Rectal smooth muscle tissue (tissue), 1 donor: ENCODE data around the gene IREB2.

ENCODE experiments used
- H3K27ac ChIP-seq: one replicate; pipeline ENCODE4 v1.7.0; 2013; ENCODE audit warnings: low read depth, low read length, inconsistent platforms
- H3K27me3 ChIP-seq: one replicate; pipeline ENCODE4 v1.7.0; 2013; ENCODE audit warnings: low read length; ENCODE audit not compliant: control insufficient read depth, insufficient read depth
- H3K36me3 ChIP-seq: one replicate; pipeline ENCODE4 v1.7.0; 2013; ENCODE audit warnings: low read length; ENCODE audit not compliant: control insufficient read depth, insufficient read depth
- H3K4me1 ChIP-seq: one replicate; pipeline ENCODE4 v1.7.0; 2013; ENCODE audit warnings: low read length; ENCODE audit not compliant: control insufficient read depth, insufficient read depth
- H3K4me3 ChIP-seq: one replicate; pipeline ENCODE4 v1.7.0; 2013; ENCODE audit warnings: low read length
- H3K9ac ChIP-seq: one replicate; pipeline ENCODE4 v1.7.0; 2013; ENCODE audit warnings: low read length

The IREB2 gene

GRCh38 chr15:78437762-78438618 is at the start of gene IREB2:
TSS of gene IREB2 (plus strand) at chr15:78438216. CDS start at chr15:78438338, 122 bp downstream.
- no peaks in the 10 kb centered on the region for H3K27me3 ChIP-seq

GRCh38 chr15:78388865-78389264 is 49.2 kb upstream of the IREB2 start:
- H3K27me3 ChIP-seq: no peaks in the 10 kb centered on the region
- H3K4me1 ChIP-seq: peaks cover 7% of the 10 kb centered on the region
- H3K4me3 ChIP-seq: no peak overlapping the region
- no peak overlapping the region for H3K9ac ChIP-seq
- H3K27ac ChIP-seq: no peak overlapping the region
- no peaks in the 10 kb centered on the region for H3K36me3 ChIP-seq

More at GRCh38 chr15:78437762-78438618, at the start of gene IREB2:
- Histone ChIP-seq H3K36me3 (no peaks in the 10 kb centered on the region), H3K27ac (peak within 1 kb of the TSS; percentile 97), H3K4me3 (peak within 1 kb of the TSS; percentile 90), H3K4me1 (peaks cover 17% of the 10 kb centered on the region), H3K9ac (peak within 1 kb of the TSS; percentile 82)

GRCh38 chr15:78389322-78389721 is 48.7 kb upstream of the IREB2 start:
- H3K4me3 ChIP-seq: no peak overlapping the region
- H3K36me3 ChIP-seq: no peaks in the 10 kb centered on the region
- no peak overlapping the region for H3K9ac ChIP-seq
- H3K4me1 ChIP-seq: peaks cover 7% of the 10 kb centered on the region
- H3K27me3 ChIP-seq: no peaks in the 10 kb centered on the region
- no peak overlapping the region for H3K27ac ChIP-seq

- no peaks in the 10 kb centered on the region for H3K36me3 ChIP-seq
These were observed 48.3 kb upstream of the IREB2 start for GRCh38 chr15:78389738-78390137.

GRCh38 chr15:78390242-78390641 is 47.8 kb upstream of the IREB2 start:
- no peak overlapping the region for H3K9ac ChIP-seq
- no peaks in the 10 kb centered on the region for H3K27me3 ChIP-seq
- H3K4me3 ChIP-seq: no peak overlapping the region
- H3K27ac ChIP-seq: no peak overlapping the region
- H3K4me1 ChIP-seq: peaks cover 7% of the 10 kb centered on the region
- no peaks in the 10 kb centered on the region for H3K36me3 ChIP-seq

More at GRCh38 chr15:78389738-78390137, 48.3 kb upstream of the IREB2 start:
- H3K4me3 ChIP-seq: no peak overlapping the region
- H3K27ac ChIP-seq: no peak overlapping the region
- H3K27me3 ChIP-seq: no peaks in the 10 kb centered on the region
- H3K4me1 ChIP-seq: peaks cover 7% of the 10 kb centered on the region
- H3K9ac ChIP-seq: no peak overlapping the region

GRCh38 chr15:78390826-78391225 is 47.2 kb upstream of the IREB2 start:
- H3K4me1 ChIP-seq: peaks cover 7% of the 10 kb centered on the region
- H3K9ac ChIP-seq: no peak overlapping the region
- H3K4me3 ChIP-seq: no peak overlapping the region
- no peak overlapping the region for H3K27ac ChIP-seq
- no peaks in the 10 kb centered on the region for H3K36me3 ChIP-seq
- H3K27me3 ChIP-seq: no peaks in the 10 kb centered on the region

- Histone ChIP-seq H3K27ac (no peak overlapping the region), H3K27me3 (no peaks in the 10 kb centered on the region), H3K4me3 (no peak overlapping the region), H3K9ac (no peak overlapping the region), H3K36me3 (no peaks in the 10 kb centered on the region), H3K4me1 (peaks cover 7% of the 10 kb centered on the region)
These were observed 46.2 kb upstream of the IREB2 start for GRCh38 chr15:78391781-78392180.

GRCh38 chr15:78392430-78392829 is 45.6 kb upstream of the IREB2 start:
- Histone ChIP-seq H3K4me3 (no peak overlapping the region), H3K4me1 (peaks cover 5% of the 10 kb centered on the region), H3K9ac (no peak overlapping the region), H3K27me3 (no peaks in the 10 kb centered on the region), H3K27ac (no peak overlapping the region), H3K36me3 (no peaks in the 10 kb centered on the region)

GRCh38 chr15:78393137-78393536 is 44.9 kb upstream of the IREB2 start:
- Histone ChIP-seq H3K4me3 (no peak overlapping the region), H3K36me3 (no peaks in the 10 kb centered on the region), H3K9ac (no peak overlapping the region), H3K27ac (no peak overlapping the region), H3K27me3 (no peaks in the 10 kb centered on the region), H3K4me1 (no peaks in the 10 kb centered on the region)

GRCh38 chr15:78394026-78394425 is 44.0 kb upstream of the IREB2 start:
- no peaks in the 10 kb centered on the region for H3K4me1 ChIP-seq
- H3K9ac ChIP-seq: no peak overlapping the region
- no peak overlapping the region for H3K4me3 ChIP-seq
- H3K27me3 ChIP-seq: no peaks in the 10 kb centered on the region
- no peaks in the 10 kb centered on the region for H3K36me3 ChIP-seq
- no peak overlapping the region for H3K27ac ChIP-seq

GRCh38 chr15:78394981-78395616 is 42.9 kb upstream of the IREB2 start:
- H3K4me1 ChIP-seq: no peaks in the 10 kb centered on the region
- no peaks in the 10 kb centered on the region for H3K27me3 ChIP-seq
- H3K36me3 ChIP-seq: no peaks in the 10 kb centered on the region
- no peak overlapping the region for H3K27ac ChIP-seq
- no peak overlapping the region for H3K4me3 ChIP-seq
- H3K9ac ChIP-seq: no peak overlapping the region

GRCh38 chr15:78396186-78396814 is 41.7 kb upstream of the IREB2 start:
- H3K27ac ChIP-seq: no peak overlapping the region
- no peaks in the 10 kb centered on the region for H3K36me3 ChIP-seq
- no peak overlapping the region for H3K9ac ChIP-seq
- no peaks in the 10 kb centered on the region for H3K4me1 ChIP-seq
- H3K27me3 ChIP-seq: no peaks in the 10 kb centered on the region
- H3K4me3 ChIP-seq: no peak overlapping the region
